H1 (cell line): Measurements from ENCODE around the gene TTC33.

Experiments
- CTCF ChIP-seq, 3 experiments: IDR thresholded peaks; 1 replicate in 2 of 3; 2 replicates in 1 of 3; pipeline versions ENCODE4 v1.5.1 to v1.6.1; 2011; ENCODE audit warnings: low read length in 3 of 3, mild to moderate bottlenecking in 3 of 3, inconsistent platforms in 2 of 3, low read depth in 1 of 3, moderate library complexity in 1 of 3; ENCODE audit not compliant: insufficient read depth in 1 of 3; ENCODE audit errors: control extremely low read depth in 1 of 3
- EP300 ChIP-seq, 2 experiments: IDR thresholded peaks; 1 replicate in 1 of 2; 2 replicates in 1 of 2; pipeline ENCODE4 v1.6.1; 2011 to 2012; ENCODE audit warnings: low read depth in 2 of 2, low read length in 2 of 2, mild to moderate bottlenecking in 2 of 2, borderline replicate concordance in 1 of 2, inconsistent platforms in 1 of 2, moderate library complexity in 1 of 2
- KDM1A ChIP-seq: fragments of 200-600, 300-600 bp; sonication (generic); IDR thresholded peaks from 2 replicates; pipeline ENCODE4 v1.7.1; 2016; ENCODE audit warnings: mild to moderate bottlenecking, low read length, borderline replicate concordance
- POLR2AphosphoS5 ChIP-seq: IDR thresholded peaks from 2 replicates; pipeline ENCODE4 v1.6.1; 2011; ENCODE audit warnings: low read depth, low read length

- no peak for TF ChIP-seq CTCF (IDR thresholded peaks at IDR 0.05; ENCODE audit: control extremely low read depth in 1 of 3, insufficient read depth in 1 of 3, low read depth in 1 of 3, low read length in 3 of 3)
- no peak for TF ChIP-seq KDM1A
- TF ChIP-seq POLR2AphosphoS5 = no peak
- no peak for TF ChIP-seq EP300 (IDR thresholded peaks at IDR 0.05; ENCODE audit: borderline replicate concordance in 1 of 2, low read depth in 2 of 2, low read length in 2 of 2)
These were observed 182.8 kb downstream of the TTC33 start for GRCh38 chr5:40572937-40573336.
